GM19452 (cell line): ENCODE data around the gene CEP44.

Source experiments
- ATAC-seq: cut with Tn5 transposase; IDR thresholded peaks from one replicate; pipeline ENCODE4 v1.9.1; 2021; ENCODE audit not compliant: unreplicated experiment

Gene CEP44

DNA sequence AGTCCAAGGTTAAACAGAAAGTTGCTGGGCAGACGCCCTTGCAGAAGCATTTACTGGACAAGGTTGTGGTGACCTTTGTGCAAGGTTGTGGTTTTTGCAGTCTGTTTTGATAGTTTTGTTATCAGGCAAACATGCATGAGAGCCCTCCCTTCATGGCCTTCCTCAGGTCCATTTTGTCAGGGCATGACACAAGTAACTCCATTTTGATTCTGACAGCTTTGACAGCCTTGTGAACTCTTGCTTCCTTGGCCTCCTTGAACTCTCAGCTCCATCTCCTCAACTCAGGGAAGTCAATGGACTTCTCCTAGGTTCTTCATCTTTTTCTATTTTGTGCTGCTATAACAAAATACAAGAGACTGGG lies 97.7 kb downstream of the CEP44 start:
- no peak for ATAC-seq
